Activated naive CD4-positive, alpha-beta T cell treated with Interleukin-2 at 50 U/mL for 16 hours (primary cell): ENCODE data around the gene COL21A1.

Experiments used
- DNase-seq: peaks from one replicate; pipeline ENCODE4 v3.0.0-alpha.2; 2020

The COL21A1 gene

GRCh38 chr6:56244528-56245253 is 2.7 kb downstream of the COL21A1 start:
- DNase-seq = no peak

- no peak for DNase-seq
Observed at GRCh38 chr6:56244089-56244488, 3.3 kb downstream of the COL21A1 start.

GRCh38 chr6:56243518-56244070 is 3.8 kb downstream of the COL21A1 start:
- DNase-seq = no peak

GRCh38 chr6:56242346-56242745 is 5.0 kb downstream of the COL21A1 start:
- no peak for DNase-seq

GRCh38 chr6:56241124-56241802 is 6.1 kb downstream of the COL21A1 start:
- DNase-seq = no peak

- DNase-seq = no peak
Observed at GRCh38 chr6:56238352-56238751, 9.0 kb downstream of the COL21A1 start.

- no peak for DNase-seq
Observed at GRCh38 chr6:56235245-56235644, 12.1 kb downstream of the COL21A1 start.

- no peak for DNase-seq
Observed at GRCh38 chr6:56232436-56232835, 14.9 kb downstream of the COL21A1 start.

GRCh38 chr6:56231827-56232226 is 15.6 kb downstream of the COL21A1 start:
- DNase-seq = no peak

- DNase-seq = no peak
Observed at GRCh38 chr6:56230976-56231566, 16.3 kb downstream of the COL21A1 start.

- no peak for DNase-seq
Observed at GRCh38 chr6:56227071-56227879, 20.1 kb downstream of the COL21A1 start.

GRCh38 chr6:56223995-56224394 is 23.4 kb downstream of the COL21A1 start:
- no peak for DNase-seq

- no peak for DNase-seq
Observed at GRCh38 chr6:56222499-56222898, 24.9 kb downstream of the COL21A1 start.

GRCh38 chr6:56220078-56220477 is 27.3 kb downstream of the COL21A1 start:
- DNase-seq = no peak

- no peak for DNase-seq
Observed at GRCh38 chr6:56214703-56215101, 32.7 kb downstream of the COL21A1 start.

GRCh38 chr6:56214041-56214702 is 33.2 kb downstream of the COL21A1 start:
- no peak for DNase-seq

GRCh38 chr6:56211724-56212123 is 35.7 kb downstream of the COL21A1 start:
- no peak for DNase-seq

GRCh38 chr6:56204134-56204533 is 43.2 kb downstream of the COL21A1 start:
- DNase-seq = no peak

GRCh38 chr6:56199956-56200355 is 47.4 kb downstream of the COL21A1 start:
- no peak for DNase-seq

GRCh38 chr6:56193846-56194245 is 53.5 kb downstream of the COL21A1 start:
- no peak for DNase-seq

GRCh38 chr6:56188429-56188828 is 59.0 kb downstream of the COL21A1 start:
- no peak for DNase-seq

GRCh38 chr6:56187686-56188085 is 59.7 kb downstream of the COL21A1 start:
- DNase-seq = no peak
